HepG2 (cell line): ENCODE results near the gene FRAS1. TPM values are rescaled to one million over a fixed set of nuclear protein-coding genes. Genes with fewer than 3 reads are reported as not detected.

Experiments used
- ATAC-seq: fragments of 200-7000 bp; cut with Tn5 transposase; 3 replicates; pipeline ENCODE4 v1.9.1; 2020; ENCODE audit warnings: mild to moderate bottlenecking, moderate library complexity
- BruUV-seq: library from RNA; stranded (reverse); fragments of 400-500 nt; replicated peaks from 2 replicates; lab custom pipeline; 2021; lab: Mats Ljungman, UMichigan
- CTCF ChIA-PET: fragments of 300-600 bp; formaldehyde crosslinking; extraction: SDS; loops from one replicate; lab custom pipeline; 2021; ENCODE audit warnings: low total read pairs, inconsistent platforms, low intra/inter-chr PET ratio; lab: Yijun Ruan, JAX
- POLR2A ChIA-PET: fragments of 350-600 bp; sonication (Branson Sonifier 250); formaldehyde crosslinking; loops from one replicate; lab custom pipeline; 2020; ENCODE audit warnings: antibody characterized with exemption, inconsistent platforms; lab: Yijun Ruan, JAX
- DNase-seq: peaks from one replicate; pipeline ENCODE4 v3.0.0-alpha.2; 2015; ENCODE audit warnings: low spot score
- FAIRE-seq: peaks from 3 replicates; lab custom pipeline; 2011; peaks lifted over from hg19 to GRCh38; lab: Jason Lieb, UNC
- H2AFZ ChIP-seq: one replicate; pipeline ENCODE4 v1.6.1; 2011; ENCODE audit warnings: low read length, inconsistent platforms
- H3K27ac ChIP-seq: fragments of 300-600 bp; 3 replicates; pipeline ENCODE4 v1.8.0; 2011; ENCODE audit warnings: mixed run types, mild to moderate bottlenecking, mixed read lengths, low read length, inconsistent platforms; ENCODE audit not compliant: insufficient read depth; ENCODE audit errors: extremely low read length
- H3K27me3 ChIP-seq, 2 experiments: fragments of 200-600 bp in 1 of 2; 2 replicates in 1 of 2; 3 replicates in 1 of 2; pipeline versions ENCODE4 v1.6.0 to v1.8.0; 2011; ENCODE audit warnings: low read length in 2 of 2, mild to moderate bottlenecking in 2 of 2, moderate library complexity in 2 of 2, inconsistent platforms in 1 of 2; ENCODE audit not compliant: insufficient read depth in 2 of 2, control insufficient read depth in 1 of 2
- H3K36me3 ChIP-seq, 2 experiments: fragments of 200-600 bp in 1 of 2; replicated peaks in 1 of 2; 2 replicates in 1 of 2; 3 replicates in 1 of 2; pipeline versions ENCODE4 v1.5.1 to v1.8.0; 2011; ENCODE audit warnings: low read length in 2 of 2, inconsistent platforms in 1 of 2; ENCODE audit not compliant: insufficient read depth in 2 of 2, control insufficient read depth in 1 of 2
- H3K4me1 ChIP-seq: 2 replicates; pipeline ENCODE4 v1.5.1; 2012; ENCODE audit warnings: low read length, inconsistent platforms; ENCODE audit not compliant: insufficient read depth
- H3K4me2 ChIP-seq: 2 replicates; pipeline ENCODE4 v1.6.0; 2011; ENCODE audit warnings: low read depth, low read length, inconsistent platforms
- H3K4me3 ChIP-seq, 3 experiments: fragments of 200-600 bp in 1 of 3; sonication (generic), shearing (Covaris generic) in 1 of 3; replicated peaks in 1 of 3; 2 replicates each; pipeline ENCODE4 v1.5.1; 2011 to 2016; ENCODE audit warnings: low read length in 3 of 3, inconsistent platforms in 2 of 3, low read depth in 2 of 3, mild to moderate bottlenecking in 2 of 3, control low read depth in 1 of 3, mixed read lengths in 1 of 3; ENCODE audit not compliant: insufficient read depth in 1 of 3
- H3K79me2 ChIP-seq: one replicate; pipeline ENCODE4 v1.6.1; 2011; ENCODE audit warnings: low read length, inconsistent platforms; ENCODE audit not compliant: insufficient read depth
- H3K9ac ChIP-seq: 2 replicates; pipeline ENCODE4 v1.6.0; 2011; ENCODE audit warnings: mild to moderate bottlenecking, low read depth, low read length, inconsistent platforms; ENCODE audit not compliant: insufficient read depth
- H3K9me3 ChIP-seq: 2 replicates; pipeline ENCODE4 v1.5.1; 2012; ENCODE audit warnings: mild to moderate bottlenecking, low read length
- H4K20me1 ChIP-seq: 2 replicates; pipeline ENCODE4 v1.6.0; 2011; ENCODE audit warnings: inconsistent platforms, mild to moderate bottlenecking, low read length, moderate library complexity; ENCODE audit not compliant: insufficient read depth
- AGO1 ChIP-seq: fragments of 200-400 bp; formaldehyde crosslinking; IDR thresholded peaks from 2 replicates; pipeline ENCODE4 v1.6.1; 2017; ENCODE audit warnings: mild to moderate bottlenecking, low read depth, low read length, moderate library complexity; ENCODE audit not compliant: poor library complexity, severe bottlenecking
- CCDC6 ChIP-seq: sonication (generic); formaldehyde crosslinking; IDR thresholded peaks from 2 replicates; pipeline ENCODE4 v1.8.1; 2022; ENCODE audit warnings: mild to moderate bottlenecking, missing genetic modification reagents, moderate library complexity
- FOSL1 ChIP-seq: sonication (generic); formaldehyde crosslinking; IDR thresholded peaks from 2 replicates; pipeline ENCODE4 v1.9.0; 2021; ENCODE audit warnings: missing genetic modification reagents, borderline replicate concordance
- GFI1 ChIP-seq: sonication (generic); formaldehyde crosslinking; IDR thresholded peaks from 2 replicates; pipeline ENCODE4 v1.5.0; 2020; ENCODE audit warnings: missing genetic modification reagents, mild to moderate bottlenecking, borderline replicate concordance
- HOXA3 ChIP-seq: sonication (generic); formaldehyde crosslinking; IDR thresholded peaks from 2 replicates; pipeline ENCODE4 v1.5.0; 2020; ENCODE audit warnings: missing genetic modification reagents
- MZF1 ChIP-seq: sonication (generic); formaldehyde crosslinking; IDR thresholded peaks from 2 replicates; pipeline ENCODE4 v1.8.1; 2023; ENCODE audit warnings: mild to moderate bottlenecking, missing genetic modification reagents, borderline replicate concordance
- PLSCR1 ChIP-seq: sonication (generic); formaldehyde crosslinking; IDR thresholded peaks from 2 replicates; pipeline ENCODE4 v1.5.0; 2020; ENCODE audit warnings: missing genetic modification reagents, mild to moderate bottlenecking, borderline replicate concordance
- PRPF4 ChIP-seq: fragments of 200-400 bp; formaldehyde crosslinking; IDR thresholded peaks from 2 replicates; pipeline ENCODE4 v1.6.1; 2016; ENCODE audit warnings: low read length, low read depth; ENCODE audit not compliant: poor library complexity, severe bottlenecking
- REPIN1 ChIP-seq: sonication (generic); formaldehyde crosslinking; IDR thresholded peaks from 2 replicates; pipeline ENCODE4 v1.8.0; 2022; ENCODE audit warnings: missing genetic modification reagents, low read depth, mild to moderate bottlenecking, borderline replicate concordance
- SIX4 ChIP-seq: sonication (generic); formaldehyde crosslinking; IDR thresholded peaks from 2 replicates; pipeline ENCODE4 v1.4.0; 2020; ENCODE audit warnings: missing genetic modification reagents
- SNRNP70 ChIP-seq: fragments of 200-400 bp; formaldehyde crosslinking; IDR thresholded peaks from 2 replicates; pipeline ENCODE4 v1.6.1; 2017; ENCODE audit warnings: mild to moderate bottlenecking, low read depth, low read length, moderate library complexity
- ZNF260 ChIP-seq: sonication (generic); formaldehyde crosslinking; IDR thresholded peaks from 2 replicates; pipeline ENCODE4 v1.4.0; 2020; ENCODE audit warnings: missing genetic modification reagents, low read depth, mild to moderate bottlenecking, borderline replicate concordance
- ZNF451 ChIP-seq: sonication (generic); formaldehyde crosslinking; IDR thresholded peaks from 2 replicates; pipeline ENCODE4 v1.5.0; 2020; ENCODE audit warnings: mild to moderate bottlenecking, missing genetic modification reagents
- ZNF557 ChIP-seq: sonication (generic); formaldehyde crosslinking; IDR thresholded peaks from 2 replicates; pipeline ENCODE4 v1.4.0; 2020; ENCODE audit warnings: missing genetic modification reagents
- ZNF616 ChIP-seq: sonication (generic); formaldehyde crosslinking; IDR thresholded peaks from 2 replicates; pipeline ENCODE4 v1.5.0; 2020; ENCODE audit warnings: low read depth, mild to moderate bottlenecking, missing genetic modification reagents
- WGBS: methylation state at CpG from one replicate; pipeline ENCODE4 v1.1.6; 2017; ENCODE audit warnings: low lambda C conversion rate; 5-methylcytosine and 5-hydroxymethylcytosine counted together
- in situ Hi-C: cut with HindIII; loops from 2 replicates; pipeline ENCODE4 v1.10.0; 2017; ENCODE audit warnings: low pct_unique_long_range_greater_than_20kb; ENCODE audit not compliant: extremely low pct_ligation_motif_present
- intact Hi-C: fragments of 100-400 bp; cut with micrococcal nuclease; formaldehyde crosslinking; loops from one replicate; pipeline ENCODE4 v1.10.0; 2022; ENCODE audit not compliant: unreplicated experiment
- polyA plus RNA-seq, 8 experiments: library from polyadenylated mRNA; depleted of rRNA in 3 of 8; stranded (reverse) in 7 of 8; unstranded in 1 of 8; fragments of >200 nt; fragmentation: Illumina TruSeq in 4 of 8; extraction: Trizol in 4 of 8; gene quantifications; 2 replicates each; pipeline versions ENCODE4 v1.2.1 to v1.2.3, GENCODE V29; 2011 to 2016; ENCODE audit warnings: low read depth in 4 of 8, missing spikeins in 1 of 8, mixed read lengths in 1 of 8; ENCODE audit not compliant: insufficient read depth in 1 of 8
- total RNA-seq, 5 experiments: library from RNA; depleted of rRNA; stranded (reverse); fragments of >200 nt; fragmentation: Illumina TruSeq; extraction: Trizol; gene quantifications; 2 replicates each; pipeline ENCODE4 v1.2.3, GENCODE V29; 2016; ENCODE audit warnings: low read depth in 1 of 5

The FRAS1 gene
- total and polyA plus RNA-seq, 2 of the 13 experiments (the other 11 are each of a cell fraction or from before 2014, with no cell fraction given): 22.5 to 31.6 TPM

DNA sequence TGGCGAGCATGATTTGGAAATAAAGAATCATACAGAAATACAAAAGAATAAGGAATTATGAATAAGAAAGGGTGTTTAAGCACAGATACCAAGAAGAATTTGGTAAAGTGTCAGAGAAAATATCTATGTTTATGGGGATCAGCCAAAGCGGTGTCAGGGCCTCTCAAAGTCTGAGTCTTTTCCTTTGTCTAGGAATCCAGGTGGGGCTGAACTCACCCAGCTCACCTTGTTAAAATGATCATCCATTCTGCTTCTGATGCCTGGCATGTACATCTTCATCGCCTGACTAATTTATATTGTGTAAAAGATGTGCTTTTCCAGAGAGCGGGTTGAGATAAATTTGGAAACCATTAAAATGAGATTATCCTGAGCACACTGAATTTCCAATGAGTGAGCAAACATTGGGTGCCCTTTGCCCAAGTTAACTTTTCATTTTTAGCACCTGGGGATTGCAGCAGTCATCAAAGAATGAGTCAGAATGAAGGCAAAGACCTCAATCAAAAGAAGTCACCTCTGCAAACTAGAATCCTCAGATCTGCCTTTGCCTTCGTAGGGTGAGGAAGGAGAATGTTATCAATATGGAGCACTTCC, 352.6 kb downstream of the FRAS1 start:
- ATAC-seq: no peak
- no peak for FAIRE-seq
- ChIA-PET POLR2A (no interaction called here), CTCF (no interaction called here)
- no TSS peak for BruUV-seq
- H3K27ac ChIP-seq: no peak overlapping the region
- no peaks in the 10 kb centered on the region for H3K9me3 ChIP-seq
- in situ Hi-C loops: no loop called here
- peaks cover 20 to 48% of the 10 kb centered on the region in 2 experiments; a peak in 4 of 5 replicates for H3K36me3 ChIP-seq
- no peak overlapping the region for H3K4me2 ChIP-seq
- WGBS: 96% methylated on average over 5 of the region's 5 CpGs
- peaks cover 5% of the 10 kb centered on the region; the same call in 1 of the 2 replicates for H3K4me1 ChIP-seq
- no peak overlapping the region for H3K4me3 ChIP-seq
- no peaks in the 10 kb centered on the region for H3K79me2 ChIP-seq
- no peak overlapping the region for H2AFZ ChIP-seq
- DNase-seq: no peak
- H4K20me1 ChIP-seq: no peaks in the 10 kb centered on the region
- intact Hi-C loops: no loop called here
- TF ChIP-seq PRPF4: no peak
- no peak for TF ChIP-seq ZNF616 (CRISPR knock-in tag)
- TF ChIP-seq GFI1 (CRISPR knock-in tag): no peak
- no peak for TF ChIP-seq MZF1
- no peak for TF ChIP-seq SIX4 (CRISPR knock-in tag)
- TF ChIP-seq, all 625 proteins: peak for 0
- no peak overlapping the region for H3K9ac ChIP-seq
- no peaks in the 10 kb centered on the region for H3K27me3 ChIP-seq

DNA sequence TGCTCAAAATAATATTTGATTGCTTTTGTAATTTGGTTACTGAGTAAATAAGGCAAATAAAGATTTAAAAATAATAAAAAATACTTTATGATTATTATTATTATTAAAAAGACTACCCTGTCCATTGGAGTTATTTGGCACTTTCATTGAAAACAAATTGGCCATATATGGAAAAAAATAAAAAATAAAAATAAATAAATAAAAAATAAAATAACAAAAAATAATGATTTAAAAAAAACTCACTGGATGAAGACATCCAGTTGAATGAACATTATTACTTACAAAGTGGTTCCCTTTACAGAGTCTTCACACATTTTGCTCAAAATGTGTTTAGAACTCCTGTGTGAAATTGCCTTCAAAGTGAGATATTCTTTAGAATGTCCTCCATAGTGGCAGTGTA, 353.1 kb downstream of the FRAS1 start:
- ChIA-PET CTCF (no interaction called here), POLR2A (no interaction called here)
- Histone ChIP-seq H2AFZ (no peak overlapping the region), H3K9me3 (no peaks in the 10 kb centered on the region), H3K4me3 (no peak overlapping the region), H3K4me2 (no peak overlapping the region), H3K9ac (no peak overlapping the region), H3K27ac (no peak overlapping the region), H3K27me3 (no peaks in the 10 kb centered on the region), H3K36me3 (peaks cover 21 to 42% of the 10 kb centered on the region in 2 experiments; a peak in 4 of 5 replicates), H3K79me2 (no peaks in the 10 kb centered on the region), H3K4me1 (peaks cover 5% of the 10 kb centered on the region; the same call in 1 of the 2 replicates), H4K20me1 (no peaks in the 10 kb centered on the region)
- FAIRE-seq (no peak), DNase-seq (no peak), ATAC-seq (no peak)
- intact Hi-C loops (no loop called here), in situ Hi-C loops (no loop called here)
- no TSS peak for BruUV-seq
- no peak for TF ChIP-seq AGO1
- TF ChIP-seq CCDC6 (CRISPR knock-in tag): no peak
- TF ChIP-seq ZNF557 (CRISPR knock-in tag): no peak
- TF ChIP-seq ZNF451 (CRISPR knock-in tag): no peak
- no peak for TF ChIP-seq FOSL1 (CRISPR knock-in tag)
- no peak for TF ChIP-seq PLSCR1 (CRISPR knock-in tag)
- no peak for TF ChIP-seq REPIN1 (CRISPR knock-in tag)
- TF ChIP-seq HOXA3 (CRISPR knock-in tag): no peak
- TF ChIP-seq ZNF260 (CRISPR knock-in tag): no peak
- no peak for TF ChIP-seq SNRNP70
